ENCODE data around the gene TULP3.

DNA sequence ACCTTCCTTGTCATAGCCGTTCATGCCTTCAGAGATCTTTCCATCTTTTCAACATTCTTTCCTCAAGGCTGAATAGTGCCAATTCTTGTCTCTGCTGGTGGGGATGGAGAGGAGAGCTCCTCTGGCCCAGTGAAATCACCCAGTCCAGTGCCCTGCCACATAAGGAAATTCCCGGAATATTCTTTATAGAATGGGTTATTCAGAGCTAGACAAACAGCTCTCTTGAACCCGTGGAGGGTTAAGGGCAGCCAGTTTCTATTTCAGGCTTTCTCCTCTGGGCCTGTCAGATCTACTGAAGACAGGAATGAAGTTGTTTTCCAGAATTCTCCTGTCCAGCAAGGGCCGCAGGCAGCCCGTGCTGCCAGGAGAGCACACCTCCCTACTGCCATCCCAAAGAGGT, 47.7 kb upstream of the TULP3 start:
- TF ChIP-seq CTCF (IDR thresholded peaks at IDR 0.05; ENCODE audit: low read depth, low read length) (no peak), MYC (IDR thresholded peaks at IDR 0.05; ENCODE audit: low read depth, low read length) (no peak), POLR2A (IDR thresholded peaks at IDR 0.05; ENCODE audit: extremely low read depth, insufficient read length) (no peak)
- TF ChIP-seq, protein P1, sequence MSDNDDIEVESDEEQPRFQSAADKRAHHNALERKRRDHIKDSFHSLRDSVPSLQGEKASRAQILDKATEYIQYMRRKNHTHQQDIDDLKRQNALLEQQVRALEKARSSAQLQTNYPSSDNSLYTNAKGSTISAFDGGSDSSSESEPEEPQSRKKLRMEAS (IDR thresholded peaks at IDR 0.05; ENCODE audit: low read depth, low read length), result no peak

All from NB4 (cell line).